A549 (cell line): ENCODE data around the gene SYNPR. TPM values are rescaled to one million over a fixed set of nuclear protein-coding genes. Genes with fewer than 3 reads are reported as not detected.

ENCODE experiments used
- ATAC-seq, 2 experiments: fragments of 200-7000 bp in 1 of 2; fragments of >200 bp in 1 of 2; cut with Nextera tagmentation in 1 of 2; cut with Tn5 transposase in 1 of 2; 3 replicates each; pipeline versions ENCODE4 v1.8.0 to v1.9.1; 2018 to 2020; ENCODE audit warnings: mild to moderate bottlenecking in 1 of 2, moderate library complexity in 1 of 2
- CTCF ChIA-PET: fragments of 300-600 bp; sonication (Branson Sonifier 250); formaldehyde crosslinking; extraction: SDS; loops from one replicate; lab custom pipeline; 2021; ENCODE audit warnings: antibody characterized with exemption, inconsistent platforms; lab: Yijun Ruan, JAX
- POLR2A ChIA-PET: fragments of 350-600 bp; formaldehyde crosslinking; extraction: SDS; loops from one replicate; lab custom pipeline; 2021; ENCODE audit warnings: antibody characterized with exemption, inconsistent platforms; lab: Yijun Ruan, JAX
- DNase-seq, 2 experiments: peaks; one replicate each; pipeline versions ENCODE4 v3.0.0 to v3.0.0-alpha.2; 2011 to 2016; ENCODE audit warnings: low read depth in 1 of 2, low spot score in 1 of 2
- FAIRE-seq: peaks from 2 replicates; lab custom pipeline; 2011; peaks lifted over from hg19 to GRCh38; lab: Jason Lieb, UNC
- H3K27ac ChIP-seq, 2 experiments: fragments of >200 bp; sonication (Bioruptor Twin); formaldehyde crosslinking; 3 replicates each; pipeline ENCODE4 v1.5.1; 2016 to 2017
- H3K4me1 ChIP-seq: fragments of >200 bp; sonication (Bioruptor Twin); formaldehyde crosslinking; 3 replicates; pipeline ENCODE4 v1.6.1; 2016
- H3K4me2 ChIP-seq: fragments of >200 bp; sonication (Bioruptor Twin); formaldehyde crosslinking; 3 replicates; pipeline ENCODE4 v1.6.1; 2016
- H3K4me3 ChIP-seq: fragments of >200 bp; sonication (Bioruptor Twin); formaldehyde crosslinking; 3 replicates; pipeline ENCODE4 v1.5.1; 2016
- H3K9me3 ChIP-seq: fragments of >200 bp; sonication (Bioruptor Twin); formaldehyde crosslinking; 3 replicates; pipeline ENCODE4 v1.6.1; 2016
- BCL3 ChIP-seq: fragments of >200 bp; sonication (Bioruptor Twin); formaldehyde crosslinking; IDR thresholded peaks from 3 replicates; pipeline ENCODE4 v1.6.1; 2016
- BHLHE40 ChIP-seq: IDR thresholded peaks from 2 replicates; pipeline ENCODE4 v1.6.1; 2012; ENCODE audit warnings: low read depth, low read length, inconsistent platforms
- CHD2 ChIP-seq: fragments of 150-350 bp; IDR thresholded peaks from 2 replicates; pipeline ENCODE4 v1.6.1; 2014; ENCODE audit warnings: low read length; ENCODE audit not compliant: partially characterized antibody
- CTCF ChIP-seq: fragments of >200 bp; sonication (Bioruptor Twin); formaldehyde crosslinking; IDR thresholded peaks from 3 replicates; pipeline ENCODE4 v1.5.1; 2016
- E2F6 ChIP-seq: IDR thresholded peaks from 2 replicates; pipeline ENCODE4 v1.6.1; 2012; ENCODE audit warnings: low read depth, borderline replicate concordance
- EHF ChIP-seq: fragments of 250-450 bp; sonication (Bioruptor Pico); IDR thresholded peaks from 2 replicates; pipeline ENCODE4 v1.5.0; 2020; ENCODE audit warnings: mild to moderate bottlenecking
- EHMT2 ChIP-seq: fragments of 200-600 bp; sonication (generic); IDR thresholded peaks from 2 replicates; pipeline ENCODE4 v1.6.1; 2016; ENCODE audit warnings: antibody characterized with exemption, low read depth, mild to moderate bottlenecking, moderate library complexity
- ELK1 ChIP-seq: fragments of 150-350 bp; IDR thresholded peaks from 2 replicates; pipeline ENCODE4 v1.6.1; 2014; ENCODE audit warnings: low read depth, mild to moderate bottlenecking, low read length
- FOSL2 ChIP-seq, 2 experiments: fragments of 450-650 bp in 1 of 2; fragments of >200 bp in 1 of 2; sonication (Bioruptor Twin) in 1 of 2; formaldehyde crosslinking; IDR thresholded peaks; 2 replicates each; pipeline versions ENCODE4 v1.5.0 to v1.6.1; 2016 to 2020; ENCODE audit warnings: mild to moderate bottlenecking in 1 of 2, moderate library complexity in 1 of 2
- FOXS1 ChIP-seq: fragments of 250-450 bp; sonication (Bioruptor Pico); IDR thresholded peaks from 2 replicates; pipeline ENCODE4 v1.5.0; 2020; ENCODE audit warnings: mild to moderate bottlenecking, moderate library complexity
- HOXA7 ChIP-seq: fragments of 250-450 bp; sonication (Bioruptor Pico); IDR thresholded peaks from 2 replicates; pipeline ENCODE4 v1.5.0; 2020; ENCODE audit warnings: mild to moderate bottlenecking, moderate library complexity
- HOXB13 ChIP-seq: fragments of 250-450 bp; sonication (Bioruptor Pico); IDR thresholded peaks from 2 replicates; pipeline ENCODE4 v1.5.0; 2020; ENCODE audit warnings: low read depth, mild to moderate bottlenecking, moderate library complexity
- JUN ChIP-seq, 2 experiments: fragments of >200 bp; sonication (Bioruptor Twin); formaldehyde crosslinking; IDR thresholded peaks; 2 replicates in 1 of 2; 3 replicates in 1 of 2; pipeline ENCODE4 v1.6.1; 2016 to 2017
- JUNB ChIP-seq: fragments of >200 bp; sonication (Bioruptor Twin); formaldehyde crosslinking; IDR thresholded peaks from 2 replicates; pipeline ENCODE4 v1.6.1; 2016
- MAX ChIP-seq: IDR thresholded peaks from 2 replicates; pipeline ENCODE4 v1.6.1; 2012
- RCOR1 ChIP-seq: fragments of 150-350 bp; IDR thresholded peaks from 2 replicates; pipeline ENCODE4 v1.6.1; 2014; ENCODE audit warnings: antibody characterized with exemption, low read length, low read depth
- RNF2 ChIP-seq: fragments of 200-600 bp; sonication (generic); IDR thresholded peaks from 2 replicates; pipeline ENCODE4 v1.6.1; 2016; ENCODE audit warnings: low read depth, mild to moderate bottlenecking, antibody characterized with exemption, moderate library complexity, borderline replicate concordance
- SMC3 ChIP-seq: fragments of >200 bp; sonication (Bioruptor Twin); formaldehyde crosslinking; IDR thresholded peaks from 3 replicates; pipeline ENCODE4 v1.6.1; 2018; ENCODE audit warnings: inconsistent platforms
- TFCP2L1 ChIP-seq: fragments of 250-450 bp; sonication (Bioruptor Pico); IDR thresholded peaks from 2 replicates; pipeline ENCODE4 v1.5.0; 2021; ENCODE audit warnings: mild to moderate bottlenecking
- TP53 ChIP-seq: fragments of 250-450 bp; sonication (Bioruptor Pico); IDR thresholded peaks from 2 replicates; pipeline ENCODE4 v1.5.0; 2021; ENCODE audit warnings: mild to moderate bottlenecking, moderate library complexity
- ZSCAN20 ChIP-seq: fragments of 250-450 bp; sonication (Bioruptor Pico); IDR thresholded peaks from 2 replicates; pipeline ENCODE4 v1.8.0; 2022; ENCODE audit warnings: mild to moderate bottlenecking, moderate library complexity
- WGBS: methylation state at CpG from one replicate; pipeline ENCODE4 v1.1.6; 2017; ENCODE audit errors: missing lambda C conversion rate; 5-methylcytosine and 5-hydroxymethylcytosine counted together
- polyA plus RNA-seq, 4 experiments: library from polyadenylated mRNA; depleted of rRNA in 3 of 4; stranded (reverse); fragments of >200 nt; fragmentation: RNase III in 1 of 4; extraction: RNeasy Plus Mini Kit Qiagen cat#74134 plus additional on column Dnase treatment in 1 of 4; gene quantifications; 2 replicates in 3 of 4; 3 replicates in 1 of 4; pipeline ENCODE4 v1.2.3, GENCODE V29; 2011 to 2017

The SYNPR gene
- polyA plus RNA-seq, 2 of the 4 experiments (the other 2 are of a cell fraction), result not detected

GRCh38 chr3:63523100-63523499 is 245.0 kb downstream of the SYNPR start:
- TF ChIP-seq E2F6 (no peak), ELK1 (no peak)
- Histone ChIP-seq H3K27ac (no peak overlapping the region), H3K4me1 (no peaks in the 10 kb centered on the region), H3K4me2 (no peak overlapping the region), H3K9me3 (no peaks in the 10 kb centered on the region), H3K4me3 (no peak overlapping the region)
- DNase-seq, result no peak
- no peak for FAIRE-seq
- POLR2A ChIA-PET, result no interaction called here
- no peak for ATAC-seq
- CTCF ChIA-PET, result no interaction called here
- 19% methylated on average over 5 of the region's 5 CpGs for WGBS

- DNase-seq (no peak), ATAC-seq (no peak), FAIRE-seq (no peak)
- H3K4me3 ChIP-seq, result no peak overlapping the region
- ChIA-PET POLR2A (no interaction called here), CTCF (no interaction called here)
- H3K9me3 ChIP-seq, result no peaks in the 10 kb centered on the region
- H3K27ac ChIP-seq, result no peak overlapping the region
- TF ChIP-seq SMC3 (no peak), FOSL2 (IDR thresholded peaks at IDR 0.05) (no peak), FOSL2 (CRISPR knock-in tag; IDR thresholded peaks at IDR 0.05) (no peak), JUN (IDR thresholded peaks at IDR 0.05) (no peak), BCL3 (no peak), CHD2 (no peak)
- no peak overlapping the region for H3K4me2 ChIP-seq
- no peaks in the 10 kb centered on the region for H3K4me1 ChIP-seq
- 10% methylated on average over 4 of the region's 4 CpGs for WGBS
Measured at GRCh38 chr3:63528325-63529000, 250.4 kb downstream of the SYNPR start.

- Histone ChIP-seq H3K4me2 (no peak overlapping the region), H3K4me3 (no peak overlapping the region), H3K9me3 (no peaks in the 10 kb centered on the region), H3K27ac (no peak overlapping the region)
- WGBS, result 2% methylated on average over 5 of the region's 5 CpGs
- no peak for FAIRE-seq
- CTCF ChIA-PET, result no interaction called here
- TF ChIP-seq ZSCAN20 (CRISPR knock-in tag) (no peak), TFCP2L1 (CRISPR knock-in tag) (no peak), EHF (CRISPR knock-in tag) (no peak), RNF2 (no peak), HOXA7 (no peak), FOXS1 (no peak), EHMT2 (no peak)
- TF ChIP-seq, all 56 proteins: peak for 0
- POLR2A ChIA-PET, result no interaction called here
- no peak for DNase-seq
- H3K4me1 ChIP-seq, result no peaks in the 10 kb centered on the region
- no peak for ATAC-seq
Measured at GRCh38 chr3:63532521-63532920, 254.4 kb downstream of the SYNPR start.

- CTCF ChIA-PET, result no interaction called here
- no peaks in the 10 kb centered on the region for H3K4me1 ChIP-seq
- POLR2A ChIA-PET, result no interaction called here
- no peaks in the 10 kb centered on the region for H3K9me3 ChIP-seq
- no peak overlapping the region for H3K4me3 ChIP-seq
- no peak overlapping the region for H3K27ac ChIP-seq
- 7% methylated on average over 1 of the region's 1 CpG for WGBS
- DNase-seq (no peak), FAIRE-seq (no peak), ATAC-seq (no peak)
- H3K4me2 ChIP-seq, result no peak overlapping the region
- TF ChIP-seq TP53 (CRISPR knock-in tag) (no peak), HOXB13 (CRISPR knock-in tag) (no peak), ELK1 (no peak), CTCF (no peak), RCOR1 (no peak), JUN (IDR thresholded peaks at IDR 0.05) (no peak), HOXA7 (no peak), EHMT2 (no peak), FOXS1 (no peak), JUNB (no peak), BHLHE40 (no peak), EHF (CRISPR knock-in tag) (no peak), MAX (no peak)
Measured at GRCh38 chr3:63538919-63539318, 260.8 kb downstream of the SYNPR start.
